Dedifferentiated amniotic fluid mesenchymal stem cell (primary cell): ENCODE measurements around the gene TRIM43.
"Not testable (repeated sequence)": the region's sequence is repeated elsewhere in the genome, so short reads cannot be mapped to it uniquely, and the experiment has no call there.

Experiments used
- DNase-seq: peaks from one replicate; pipeline ENCODE4 v3.0.0-alpha.2; 2016; ENCODE audit errors: extremely low spot score

Gene TRIM43

DNA sequence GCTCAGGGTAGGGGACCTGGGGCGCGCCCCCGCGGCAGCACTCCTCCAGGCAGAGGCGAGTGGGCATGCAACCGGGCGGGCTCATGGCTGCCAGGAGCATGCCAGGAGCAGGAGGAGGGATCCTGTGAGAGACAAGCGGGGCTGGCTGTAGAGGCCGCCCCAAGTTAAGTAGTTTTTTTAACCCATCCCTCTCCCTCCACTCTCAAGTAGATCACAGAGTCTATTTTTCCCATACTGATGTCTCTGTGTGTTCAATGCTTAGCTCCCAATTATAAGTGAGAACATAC is 49.4 kb downstream of the TRIM43 start:
- DNase-seq, result not testable (repeated sequence)

GRCh38 chr2:95641787-95642186 is 50.0 kb downstream of the TRIM43 start:
- DNase-seq, result peak; percentile 65

DNA sequence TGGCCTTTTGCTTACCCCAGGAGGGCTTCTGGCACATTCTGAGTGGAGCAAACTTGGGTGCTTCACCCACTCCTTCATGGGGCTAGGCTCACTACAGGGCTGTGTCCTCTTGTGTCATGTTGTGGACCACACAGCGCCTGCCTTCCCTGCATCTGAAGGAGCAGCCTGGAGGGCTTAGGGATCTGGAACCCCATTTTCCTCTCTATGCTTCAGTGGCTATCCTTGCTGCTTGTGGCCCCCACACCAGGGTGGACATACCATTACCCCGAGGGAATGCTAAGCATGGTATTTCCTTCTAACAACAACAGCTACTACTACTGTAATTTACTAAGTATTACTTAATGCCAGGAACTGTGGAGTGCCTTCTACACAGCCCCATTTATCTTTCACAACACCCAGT is 50.6 kb downstream of the TRIM43 start:
- not testable (repeated sequence) for DNase-seq

- DNase-seq, result not testable (repeated sequence)
These were observed 51.1 kb downstream of the TRIM43 start for GRCh38 chr2:95642951-95643350.

GRCh38 chr2:95645312-95645711 is 53.5 kb downstream of the TRIM43 start:
- not testable (repeated sequence) for DNase-seq

GRCh38 chr2:95646274-95646994 is 54.6 kb downstream of the TRIM43 start:
- not testable (repeated sequence) for DNase-seq

- DNase-seq, result not testable (repeated sequence)
These were observed 57.2 kb downstream of the TRIM43 start for GRCh38 chr2:95648894-95649544.
